ENCODE measurements around the gene PRMT5.
"Not testable (repeated sequence)": the region's sequence is repeated elsewhere in the genome, so short reads cannot be mapped to it uniquely, and the experiment has no call there.

Gene PRMT5

GRCh38 chr14:22929104-22929960 lies at the start of gene PRMT5:
Gene PRMT5 (minus strand): TSS chr14:22929376. CDS start chr14:22929361, 15 bp downstream.
- FAIRE-seq: peak; percentile 68

- no peak for FAIRE-seq
Observed at GRCh38 chr14:22978487-22978837, 49.3 kb upstream of the PRMT5 start.

- no peak for FAIRE-seq
Observed at GRCh38 chr14:22977684-22978486, 48.7 kb upstream of the PRMT5 start.

GRCh38 chr14:22977434-22977683 lies 48.2 kb upstream of the PRMT5 start:
- no peak for FAIRE-seq

GRCh38 chr14:22976620-22977433 lies 47.7 kb upstream of the PRMT5 start:
- no peak for FAIRE-seq

GRCh38 chr14:22974530-22975313 lies 45.5 kb upstream of the PRMT5 start:
- no peak for FAIRE-seq

- no peak for FAIRE-seq
Observed at GRCh38 chr14:22973217-22974032, 44.2 kb upstream of the PRMT5 start.

- FAIRE-seq: no peak
Observed at GRCh38 chr14:22972313-22972930, 43.2 kb upstream of the PRMT5 start.

- FAIRE-seq: no peak
Observed at GRCh38 chr14:22971152-22971551, 42.0 kb upstream of the PRMT5 start.

GRCh38 chr14:22966783-22967269 lies 37.6 kb upstream of the PRMT5 start:
- FAIRE-seq: no peak

GRCh38 chr14:22965916-22966782 lies 37.0 kb upstream of the PRMT5 start:
- FAIRE-seq: not testable (repeated sequence)

GRCh38 chr14:22962061-22962676 lies 33.0 kb upstream of the PRMT5 start:
- no peak for FAIRE-seq

GRCh38 chr14:22955702-22956569 lies 26.8 kb upstream of the PRMT5 start:
- no peak for FAIRE-seq

GRCh38 chr14:22952418-22952817 lies 23.2 kb upstream of the PRMT5 start:
- FAIRE-seq: no peak

GRCh38 chr14:22951795-22952194 lies 22.6 kb upstream of the PRMT5 start:
- not testable (repeated sequence) for FAIRE-seq

- no peak for FAIRE-seq
Observed at GRCh38 chr14:22945642-22946041, 16.5 kb upstream of the PRMT5 start.

- no peak for FAIRE-seq
Observed at GRCh38 chr14:22939684-22940083, 10.5 kb upstream of the PRMT5 start.

- FAIRE-seq: no peak
Observed at GRCh38 chr14:22935156-22935555, 6.0 kb upstream of the PRMT5 start.

Measured in colon (tissue), 2 donors.